ENCODE data around the gene EGFL6.

- TF ChIP-seq, protein P1, sequence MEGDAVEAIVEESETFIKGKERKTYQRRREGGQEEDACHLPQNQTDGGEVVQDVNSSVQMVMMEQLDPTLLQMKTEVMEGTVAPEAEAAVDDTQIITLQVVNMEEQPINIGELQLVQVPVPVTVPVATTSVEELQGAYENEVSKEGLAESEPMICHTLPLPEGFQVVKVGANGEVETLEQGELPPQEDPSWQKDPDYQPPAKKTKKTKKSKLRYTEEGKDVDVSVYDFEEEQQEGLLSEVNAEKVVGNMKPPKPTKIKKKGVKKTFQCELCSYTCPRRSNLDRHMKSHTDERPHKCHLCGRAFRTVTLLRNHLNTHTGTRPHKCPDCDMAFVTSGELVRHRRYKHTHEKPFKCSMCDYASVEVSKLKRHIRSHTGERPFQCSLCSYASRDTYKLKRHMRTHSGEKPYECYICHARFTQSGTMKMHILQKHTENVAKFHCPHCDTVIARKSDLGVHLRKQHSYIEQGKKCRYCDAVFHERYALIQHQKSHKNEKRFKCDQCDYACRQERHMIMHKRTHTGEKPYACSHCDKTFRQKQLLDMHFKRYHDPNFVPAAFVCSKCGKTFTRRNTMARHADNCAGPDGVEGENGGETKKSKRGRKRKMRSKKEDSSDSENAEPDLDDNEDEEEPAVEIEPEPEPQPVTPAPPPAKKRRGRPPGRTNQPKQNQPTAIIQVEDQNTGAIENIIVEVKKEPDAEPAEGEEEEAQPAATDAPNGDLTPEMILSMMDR (IDR thresholded peaks at IDR 0.05) = no peak
- TF ChIP-seq, protein P2, sequence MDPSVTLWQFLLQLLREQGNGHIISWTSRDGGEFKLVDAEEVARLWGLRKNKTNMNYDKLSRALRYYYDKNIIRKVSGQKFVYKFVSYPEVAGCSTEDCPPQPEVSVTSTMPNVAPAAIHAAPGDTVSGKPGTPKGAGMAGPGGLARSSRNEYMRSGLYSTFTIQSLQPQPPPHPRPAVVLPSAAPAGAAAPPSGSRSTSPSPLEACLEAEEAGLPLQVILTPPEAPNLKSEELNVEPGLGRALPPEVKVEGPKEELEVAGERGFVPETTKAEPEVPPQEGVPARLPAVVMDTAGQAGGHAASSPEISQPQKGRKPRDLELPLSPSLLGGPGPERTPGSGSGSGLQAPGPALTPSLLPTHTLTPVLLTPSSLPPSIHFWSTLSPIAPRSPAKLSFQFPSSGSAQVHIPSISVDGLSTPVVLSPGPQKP (IDR thresholded peaks at IDR 0.05; ENCODE audit: low read depth, low read length) = no peak
- TF ChIP-seq JUN (IDR thresholded peaks at IDR 0.05) (no peak), ZSCAN20 (CRISPR knock-in tag; IDR thresholded peaks at IDR 0.05) (no peak), PHF8 (IDR thresholded peaks at IDR 0.05; ENCODE audit: borderline replicate concordance, low read depth) (no peak), RCOR1 (IDR thresholded peaks at IDR 0.05; ENCODE audit: low read depth, low read length) (no peak), HOXA7 (CRISPR knock-in tag; IDR thresholded peaks at IDR 0.05) (no peak), EP300 (IDR thresholded peaks at IDR 0.05) (no peak), MAZ (IDR thresholded peaks at IDR 0.05; ENCODE audit: borderline replicate concordance, low read depth, low read length) (no peak), CBX2 (IDR thresholded peaks at IDR 0.05; ENCODE audit: borderline replicate concordance, low read depth) (no peak), RAD21 (conservative IDR thresholded peaks at IDR 0.05 in 1 of 2, IDR thresholded peaks at IDR 0.05 in 1 of 2) (no peak), POLR2A (IDR thresholded peaks at IDR 0.05; ENCODE audit: low read length) (no peak)
- TF ChIP-seq, protein P3, sequence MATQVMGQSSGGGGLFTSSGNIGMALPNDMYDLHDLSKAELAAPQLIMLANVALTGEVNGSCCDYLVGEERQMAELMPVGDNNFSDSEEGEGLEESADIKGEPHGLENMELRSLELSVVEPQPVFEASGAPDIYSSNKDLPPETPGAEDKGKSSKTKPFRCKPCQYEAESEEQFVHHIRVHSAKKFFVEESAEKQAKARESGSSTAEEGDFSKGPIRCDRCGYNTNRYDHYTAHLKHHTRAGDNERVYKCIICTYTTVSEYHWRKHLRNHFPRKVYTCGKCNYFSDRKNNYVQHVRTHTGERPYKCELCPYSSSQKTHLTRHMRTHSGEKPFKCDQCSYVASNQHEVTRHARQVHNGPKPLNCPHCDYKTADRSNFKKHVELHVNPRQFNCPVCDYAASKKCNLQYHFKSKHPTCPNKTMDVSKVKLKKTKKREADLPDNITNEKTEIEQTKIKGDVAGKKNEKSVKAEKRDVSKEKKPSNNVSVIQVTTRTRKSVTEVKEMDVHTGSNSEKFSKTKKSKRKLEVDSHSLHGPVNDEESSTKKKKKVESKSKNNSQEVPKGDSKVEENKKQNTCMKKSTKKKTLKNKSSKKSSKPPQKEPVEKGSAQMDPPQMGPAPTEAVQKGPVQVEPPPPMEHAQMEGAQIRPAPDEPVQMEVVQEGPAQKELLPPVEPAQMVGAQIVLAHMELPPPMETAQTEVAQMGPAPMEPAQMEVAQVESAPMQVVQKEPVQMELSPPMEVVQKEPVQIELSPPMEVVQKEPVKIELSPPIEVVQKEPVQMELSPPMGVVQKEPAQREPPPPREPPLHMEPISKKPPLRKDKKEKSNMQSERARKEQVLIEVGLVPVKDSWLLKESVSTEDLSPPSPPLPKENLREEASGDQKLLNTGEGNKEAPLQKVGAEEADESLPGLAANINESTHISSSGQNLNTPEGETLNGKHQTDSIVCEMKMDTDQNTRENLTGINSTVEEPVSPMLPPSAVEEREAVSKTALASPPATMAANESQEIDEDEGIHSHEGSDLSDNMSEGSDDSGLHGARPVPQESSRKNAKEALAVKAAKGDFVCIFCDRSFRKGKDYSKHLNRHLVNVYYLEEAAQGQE (IDR thresholded peaks at IDR 0.05) = no peak
These were observed 832 bp downstream of the EGFL6 start for GRCh38 chrX:13570261-13570605.
